ENCODE measurements around the gene HLA-DQB2.

DNA sequence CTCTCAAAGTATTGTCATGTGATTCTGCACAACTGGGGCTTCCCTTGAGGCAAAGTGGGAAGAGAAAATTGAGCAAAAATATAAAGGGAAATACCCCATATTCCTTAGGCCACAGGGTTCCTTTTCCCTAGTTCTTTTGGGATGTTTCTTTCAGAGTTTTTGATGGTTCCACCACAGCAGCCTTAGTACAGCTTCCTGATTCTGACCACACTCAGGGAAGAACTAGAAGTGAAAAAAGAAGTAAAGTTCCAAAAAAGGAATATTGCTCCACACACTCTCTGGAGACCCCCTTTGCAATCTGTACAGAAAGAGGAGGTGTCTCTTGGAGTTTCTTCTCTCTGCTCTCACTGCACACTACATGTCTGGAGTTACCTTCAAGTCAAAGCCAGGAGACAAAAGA lies 50.1 kb downstream of the HLA-DQB2 start:
- TF ChIP-seq CTCF (IDR thresholded peaks at IDR 0.05) (no peak), TCF7L2 (IDR thresholded peaks at IDR 0.05; ENCODE audit: low read depth, low read length) (no peak), REST (IDR thresholded peaks at IDR 0.05; ENCODE audit: insufficient read depth in 1 of 2, low read depth in 2 of 2, low read length in 1 of 2) (no peak), POLR2AphosphoS5 (IDR thresholded peaks at IDR 0.05; ENCODE audit: low read depth, low read length) (no peak), SIN3A (IDR thresholded peaks at IDR 0.05; ENCODE audit: borderline replicate concordance, insufficient read depth, low read depth, low read length) (no peak)

All from Panc1 (cell line).